NCI-H1048 (cell line): ENCODE data around the gene FASTKD3.
"Not testable (repeated sequence)": the region's sequence is repeated elsewhere in the genome, so short reads cannot be mapped to it uniquely, and the experiment has no call there.

Source experiments
- DNase-seq: peaks from one replicate; lab custom pipeline; 2025; lab: John Stamatoyannopoulos, UW

The FASTKD3 gene, protein sequence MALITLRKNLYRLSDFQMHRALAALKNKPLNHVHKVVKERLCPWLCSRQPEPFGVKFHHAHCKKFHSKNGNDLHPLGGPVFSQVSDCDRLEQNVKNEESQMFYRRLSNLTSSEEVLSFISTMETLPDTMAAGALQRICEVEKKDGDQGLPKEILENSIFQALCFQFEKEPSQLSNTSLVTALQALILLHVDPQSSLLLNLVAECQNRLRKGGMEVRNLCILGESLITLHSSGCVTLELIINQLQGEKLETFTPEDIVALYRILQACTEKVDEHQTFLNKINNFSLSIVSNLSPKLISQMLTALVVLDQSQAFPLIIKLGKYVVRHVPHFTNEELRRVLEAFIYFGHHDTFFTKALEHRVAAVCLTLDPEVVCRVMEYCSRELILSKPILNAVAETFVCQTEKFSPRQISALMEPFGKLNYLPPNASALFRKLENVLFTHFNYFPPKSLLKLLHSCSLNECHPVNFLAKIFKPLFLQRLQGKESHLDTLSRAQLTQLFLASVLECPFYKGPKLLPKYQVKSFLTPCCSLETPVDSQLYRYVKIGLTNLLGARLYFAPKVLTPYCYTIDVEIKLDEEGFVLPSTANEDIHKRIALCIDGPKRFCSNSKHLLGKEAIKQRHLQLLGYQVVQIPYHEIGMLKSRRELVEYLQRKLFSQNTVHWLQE

DNA sequence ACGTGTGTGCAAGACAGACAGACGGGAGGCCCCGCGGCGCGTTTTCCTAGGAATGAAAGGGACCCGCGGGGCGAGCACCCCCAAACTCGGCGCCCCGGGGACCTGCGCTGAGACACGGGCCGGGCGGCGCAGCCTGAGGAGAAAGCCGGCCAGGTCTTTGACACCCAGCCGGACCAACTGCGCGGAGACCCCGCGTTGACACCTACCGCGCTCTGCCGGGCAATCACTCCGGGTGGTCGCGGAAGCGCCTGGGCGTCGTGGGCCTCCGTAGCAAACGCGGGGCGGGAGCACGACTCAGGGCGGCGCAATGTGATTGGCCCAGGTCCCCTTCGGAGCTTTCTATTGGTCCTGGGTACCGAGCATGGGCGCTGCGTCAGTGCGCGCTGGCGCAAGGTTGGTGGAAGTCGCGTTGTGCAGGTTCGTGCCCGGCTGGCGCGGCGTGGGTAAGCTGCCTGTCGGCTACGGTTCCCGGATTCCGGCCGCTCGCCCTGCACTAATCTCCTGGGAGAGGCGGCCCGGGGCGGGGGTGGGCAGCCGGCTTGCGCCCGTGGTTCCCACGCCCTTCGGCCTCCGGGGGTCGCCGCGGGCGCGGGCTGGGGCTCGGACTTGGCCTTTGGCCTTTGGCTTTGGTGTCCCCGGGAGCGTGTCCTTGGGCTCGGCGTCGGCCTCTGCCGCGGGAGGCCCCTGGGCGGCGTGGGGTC lies at the start of gene FASTKD3, which contains the start of gene MTRR:
FASTKD3 (minus strand) TSS at position 259 of the 701 bp plus-strand sequence. CDS start 948 bp downstream, outside the sequence.
MTRR (plus strand) TSS at position 376 of the 701 bp plus-strand sequence. CDS start 1,647 bp downstream, outside the sequence.
- DNase-seq, result peak; percentile 78

DNA sequence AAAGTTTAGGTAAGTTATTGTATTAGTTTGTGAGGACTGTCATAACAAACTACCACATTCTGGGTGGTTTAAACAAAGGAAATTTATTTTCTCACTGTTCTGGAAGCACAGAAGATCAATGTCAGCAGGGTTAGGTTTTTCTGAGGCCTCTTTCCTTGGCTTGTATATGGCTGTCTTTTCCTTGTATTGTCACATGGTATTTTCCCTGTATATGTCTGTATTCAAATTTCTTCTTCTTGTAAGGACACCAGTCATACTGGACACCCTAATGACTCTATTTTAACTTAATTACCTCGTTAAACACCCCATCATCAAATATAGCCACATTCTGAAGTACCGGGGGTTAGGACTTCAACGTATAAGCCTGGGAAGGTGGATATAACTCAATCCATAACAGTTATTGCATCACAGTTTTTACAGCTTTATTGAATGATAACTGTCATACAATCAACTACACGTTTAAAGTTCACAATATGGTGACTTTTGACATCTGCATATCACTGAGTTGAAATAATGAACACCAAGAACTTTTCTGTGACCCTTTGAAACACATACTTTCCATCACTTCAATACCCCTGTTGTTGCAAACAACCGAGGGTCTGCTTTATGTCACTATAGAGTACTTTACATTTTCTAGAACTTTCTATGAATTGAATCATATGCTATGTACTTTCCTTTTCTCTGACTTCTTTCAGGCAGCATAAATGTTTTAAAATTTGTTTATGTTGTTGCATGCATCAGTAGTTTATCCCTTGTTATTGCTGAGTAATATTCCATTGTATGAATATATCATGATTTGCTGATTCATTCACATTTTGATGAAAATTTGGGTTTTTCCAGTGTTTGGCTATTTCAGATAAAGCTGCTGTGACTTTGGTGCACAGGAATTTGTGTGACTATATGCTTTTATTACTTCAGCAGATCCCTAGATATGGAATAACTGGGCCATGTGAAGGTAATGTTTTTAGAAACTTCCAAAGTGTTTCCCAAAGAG lies 48.6 kb upstream of the FASTKD3 start:
- DNase-seq, result no peak

DNA sequence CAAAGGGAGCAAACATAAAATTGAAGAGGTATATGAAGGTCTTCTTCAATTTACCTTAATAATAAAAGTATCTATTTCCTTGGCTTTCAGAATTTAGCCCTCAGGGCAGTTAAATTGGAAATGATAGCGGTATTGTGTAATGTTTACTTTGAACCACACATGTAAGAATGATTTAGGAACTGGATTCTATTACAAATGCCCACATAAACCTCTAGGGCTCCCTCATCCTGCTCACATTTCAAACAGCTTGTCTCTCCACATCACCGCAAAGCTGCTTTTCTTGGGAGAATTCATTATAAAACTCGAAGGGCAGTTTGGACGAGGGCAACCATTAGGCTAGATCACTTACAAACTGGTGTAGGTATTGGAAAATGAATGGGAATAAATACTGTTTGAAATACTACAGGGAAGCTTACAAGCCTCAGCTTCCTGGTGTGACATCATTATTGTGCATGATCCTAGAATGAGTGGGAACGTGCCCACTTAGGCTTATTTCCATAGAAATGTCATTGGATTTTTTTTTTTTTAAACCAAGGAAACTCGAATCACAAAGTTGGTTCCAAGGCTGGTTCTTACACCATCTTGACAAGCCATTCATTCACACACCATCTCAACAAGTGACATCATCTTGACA lies 47.5 kb upstream of the FASTKD3 start:
- no peak for DNase-seq

DNA sequence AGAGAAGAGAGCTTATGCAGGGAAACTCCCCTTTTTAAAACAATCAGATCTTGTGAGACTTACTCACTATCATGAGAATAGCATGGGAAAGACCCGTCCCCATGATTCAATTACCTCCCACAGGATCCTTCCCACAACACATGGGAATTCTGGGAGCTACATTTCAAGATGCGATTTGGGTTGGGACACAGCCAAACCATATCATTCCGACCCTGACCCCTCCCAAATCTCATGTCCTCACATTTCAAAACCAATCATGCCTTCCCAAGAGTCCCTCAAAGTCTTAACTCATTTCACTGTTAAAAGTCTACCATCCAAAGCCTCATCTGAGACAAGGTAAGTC lies 42.6 kb upstream of the FASTKD3 start:
- not testable (repeated sequence) for DNase-seq

DNA sequence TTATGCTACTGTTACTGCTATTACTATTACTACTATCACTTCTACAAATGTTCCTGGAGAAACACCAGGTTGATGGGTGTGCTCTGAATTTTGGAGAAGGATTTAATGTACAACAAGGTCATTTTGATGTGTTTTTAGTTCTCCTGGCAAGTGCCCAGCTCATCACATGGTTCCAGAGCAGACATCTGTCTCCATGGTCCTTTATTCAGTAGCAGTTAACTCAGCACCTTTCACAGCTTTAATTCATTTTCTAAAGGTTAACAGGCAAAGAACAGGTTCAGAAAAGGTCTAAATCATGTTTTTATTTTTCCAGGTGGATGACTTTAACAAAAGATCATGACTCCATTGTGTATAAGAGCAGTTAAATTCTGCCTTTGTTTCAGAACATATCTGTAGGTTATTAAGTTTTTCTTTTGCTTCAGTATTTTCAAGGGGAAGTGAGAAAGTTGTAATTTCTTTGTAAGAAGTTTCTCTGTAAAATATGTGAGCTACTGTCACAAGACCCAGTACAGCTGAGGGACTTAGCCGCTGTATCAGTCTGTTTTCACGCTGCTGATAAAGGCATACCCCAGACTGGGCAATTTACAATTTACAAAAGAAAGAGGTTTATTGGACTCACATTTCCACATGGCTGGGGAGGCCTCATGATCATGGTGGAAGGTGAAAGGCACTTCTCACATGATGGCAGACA lies 42.1 kb upstream of the FASTKD3 start:
- DNase-seq, result no peak

DNA sequence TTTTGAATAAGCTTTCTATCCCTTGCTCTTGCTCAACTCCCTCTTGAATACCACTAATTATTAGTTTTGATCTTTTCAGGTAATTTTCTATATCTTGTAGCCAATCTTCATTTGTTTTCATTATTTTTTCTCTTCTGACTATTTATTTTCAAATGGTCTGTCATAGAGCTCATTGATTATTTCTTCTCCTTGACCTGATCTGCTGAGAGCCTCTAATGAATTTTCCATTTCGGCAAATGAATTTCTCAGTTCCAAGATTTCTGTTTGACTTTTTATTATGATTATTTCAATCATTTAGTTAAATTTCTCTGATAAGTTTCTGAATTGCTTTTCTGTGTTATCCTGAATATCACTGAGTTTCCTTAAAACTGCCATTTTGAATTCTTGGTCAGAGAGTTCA lies 39.5 kb upstream of the FASTKD3 start:
- DNase-seq, result no peak

DNA sequence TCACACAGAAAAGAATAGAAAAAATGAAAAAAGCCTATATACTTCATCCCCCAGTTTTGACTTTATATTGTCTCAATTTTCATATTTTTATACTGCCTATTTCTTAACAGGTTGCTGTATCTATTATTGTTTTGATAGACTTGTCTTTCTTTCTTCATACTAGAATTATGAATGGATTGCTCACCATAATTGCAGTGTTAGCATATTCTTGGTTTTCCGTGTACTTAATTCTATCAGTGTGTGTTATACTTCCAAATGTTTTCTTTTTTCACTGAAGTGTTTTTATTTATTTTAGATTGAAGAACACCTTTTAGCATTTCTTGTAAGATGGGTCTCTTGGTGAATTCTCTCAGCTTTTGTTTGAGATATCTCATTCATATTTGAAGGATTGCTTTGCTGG lies 38.8 kb upstream of the FASTKD3 start:
- DNase-seq, result no peak

DNA sequence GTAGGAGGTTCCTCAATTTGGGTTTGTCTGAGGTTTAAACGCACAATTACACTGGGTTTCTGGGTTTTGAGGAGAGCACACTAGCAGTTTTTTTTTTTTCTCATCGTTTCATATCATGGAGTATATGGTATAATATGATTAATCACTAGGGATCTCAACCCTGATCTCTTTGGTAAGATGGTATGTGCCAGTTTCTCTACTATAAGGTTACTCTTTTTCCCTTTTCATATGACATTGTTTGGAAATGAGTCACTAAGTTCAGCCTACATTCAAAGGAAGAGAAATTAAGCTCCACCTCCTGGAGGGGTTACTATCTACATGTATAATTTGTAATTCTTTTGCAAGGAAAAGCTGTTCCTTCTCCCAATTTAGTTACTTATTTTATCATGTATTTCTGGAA lies 35.3 kb upstream of the FASTKD3 start:
- DNase-seq, result no peak

DNA sequence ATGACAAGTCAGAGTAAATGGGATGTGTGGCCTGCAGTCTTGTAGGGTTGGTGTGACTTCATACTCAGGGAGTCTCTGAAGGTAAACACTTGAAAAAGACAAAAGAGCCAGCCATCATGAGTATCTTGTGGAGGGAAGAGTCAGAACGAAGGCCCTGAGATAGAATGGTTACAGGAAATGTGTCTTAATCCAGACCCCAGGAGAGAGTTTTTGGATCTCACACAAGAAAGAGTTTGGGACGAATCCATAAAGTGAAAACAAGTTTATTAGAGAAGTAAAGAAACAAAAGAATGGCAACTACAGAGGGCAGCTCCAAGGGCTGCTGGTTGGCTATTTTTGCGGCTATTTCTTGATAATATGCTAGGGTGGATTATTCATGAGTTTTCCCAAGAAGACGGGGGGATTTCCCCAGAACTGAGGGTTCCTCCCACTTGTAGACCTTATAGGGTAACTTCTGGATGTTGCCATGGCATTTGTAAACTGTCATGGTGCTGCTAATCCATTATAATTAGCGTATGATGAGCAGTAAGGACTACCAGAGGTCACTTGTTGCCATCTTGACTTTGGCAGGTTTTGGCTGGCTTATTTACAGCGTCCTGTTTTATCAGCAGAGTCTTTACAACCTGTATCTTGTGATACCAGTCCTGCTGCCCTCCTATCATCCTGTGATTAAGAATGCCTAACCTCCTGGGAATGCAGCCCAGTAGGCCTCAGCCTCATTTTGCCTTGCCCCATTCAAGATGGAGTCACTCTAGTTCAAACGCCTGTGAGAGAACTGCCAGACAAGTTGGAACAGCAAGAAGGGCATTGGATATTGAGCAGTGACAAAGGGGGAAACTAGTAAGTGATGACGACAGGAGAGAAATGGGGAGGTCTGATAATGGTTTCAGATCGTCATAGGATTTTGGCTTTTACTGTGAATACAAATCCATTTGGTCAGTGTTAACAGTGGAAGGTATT lies 34.1 kb upstream of the FASTKD3 start:
- no peak for DNase-seq

DNA sequence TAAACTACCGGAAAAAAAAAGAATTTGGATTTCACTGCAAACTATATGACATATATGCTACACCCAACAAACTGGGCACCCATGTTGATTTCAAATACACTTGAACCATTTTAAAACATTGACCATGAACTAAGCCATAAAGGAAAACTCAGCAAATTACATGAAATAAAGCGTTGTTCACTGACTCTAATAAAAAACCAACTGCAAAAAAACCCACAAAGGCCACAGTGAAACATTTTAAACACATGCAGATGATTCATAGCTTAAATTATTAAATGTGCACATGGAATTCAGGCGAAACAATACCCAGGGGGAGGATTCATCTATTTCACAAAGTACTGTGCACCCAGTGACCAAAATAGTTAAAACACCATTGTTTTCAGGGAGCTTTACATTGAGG lies 33.4 kb upstream of the FASTKD3 start:
- no peak for DNase-seq

DNA sequence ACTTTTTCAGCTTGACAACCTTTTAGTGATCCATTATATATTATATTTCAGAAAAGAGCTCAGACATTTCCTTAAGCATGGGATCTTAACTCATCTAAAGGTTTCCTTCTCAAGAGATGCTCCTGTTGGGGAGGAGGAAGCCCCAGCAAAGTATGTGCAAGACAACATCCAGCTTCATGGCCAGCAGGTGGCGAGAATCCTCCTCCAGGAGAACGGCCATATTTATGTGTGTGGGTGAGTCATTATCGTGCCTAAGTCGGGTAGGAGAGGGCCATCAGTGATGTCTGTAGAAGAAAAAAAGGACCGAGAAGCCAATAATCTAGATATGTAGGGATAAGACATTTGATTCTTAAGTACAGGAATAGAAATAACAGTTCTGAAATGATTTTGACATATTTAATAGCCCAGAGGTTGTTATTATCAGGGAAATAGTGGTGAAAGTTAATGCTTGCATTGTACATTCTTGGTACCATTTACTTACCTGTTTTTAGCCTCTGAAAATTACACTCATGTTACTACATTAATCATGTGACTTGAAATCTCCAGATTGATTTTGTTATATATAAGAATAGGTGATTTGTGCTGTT lies 28.3 kb upstream of the FASTKD3 start:
- no peak for DNase-seq

DNA sequence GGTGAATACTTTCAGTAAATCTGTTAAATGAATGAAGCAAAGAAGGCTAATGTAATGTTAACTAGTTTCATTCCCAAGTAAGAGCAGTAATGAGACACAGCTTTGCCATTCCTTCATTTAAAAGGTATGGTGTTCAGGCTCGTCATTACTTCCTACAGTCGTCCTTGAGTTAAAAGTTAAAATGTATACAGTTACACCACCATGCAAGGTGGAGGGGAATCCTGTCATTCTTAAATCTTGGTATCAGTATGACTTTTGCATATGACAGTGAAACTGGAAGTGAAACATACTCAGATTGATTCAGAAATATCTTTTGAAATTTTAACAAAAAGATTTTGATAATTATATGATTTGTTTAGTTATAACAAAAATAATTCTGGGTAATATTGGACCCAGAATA lies 26.0 kb upstream of the FASTKD3 start:
- no peak for DNase-seq

DNA sequence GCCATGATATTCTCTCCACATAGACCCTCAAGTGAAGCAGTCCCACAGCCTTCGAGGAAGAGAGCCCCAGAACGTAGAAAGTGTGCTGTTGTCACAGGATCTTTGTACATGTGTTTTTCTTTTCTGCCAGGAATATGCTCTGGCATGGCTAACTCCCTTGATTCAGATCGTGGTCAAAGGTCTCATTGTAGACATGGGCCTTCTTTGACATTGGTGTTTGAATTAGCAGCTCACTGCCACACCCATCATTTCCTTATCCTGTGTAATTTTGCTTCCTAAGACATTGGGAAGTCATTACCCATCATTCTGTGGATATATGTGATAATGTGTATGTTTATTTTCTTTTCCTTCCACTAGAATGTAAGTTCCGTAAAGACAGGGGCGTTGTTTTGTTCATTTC lies 25.6 kb upstream of the FASTKD3 start:
- no peak for DNase-seq

DNA sequence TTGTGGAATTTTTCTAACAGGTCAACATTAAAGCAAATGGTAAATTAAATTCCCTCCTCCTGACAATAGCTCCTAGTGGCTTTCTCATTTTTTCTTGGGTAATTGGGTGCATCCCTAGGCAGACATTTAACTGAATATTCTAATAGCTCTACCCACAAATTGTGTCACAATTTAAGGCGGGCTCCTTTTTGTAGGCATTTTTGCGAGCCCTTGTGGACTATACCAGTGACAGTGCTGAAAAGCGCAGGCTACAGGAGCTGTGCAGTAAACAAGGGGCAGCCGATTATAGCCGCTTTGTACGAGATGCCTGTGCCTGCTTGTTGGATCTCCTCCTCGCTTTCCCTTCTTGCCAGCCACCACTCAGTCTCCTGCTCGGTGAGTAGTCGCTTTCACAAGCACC lies 20.1 kb upstream of the FASTKD3 start:
- no peak for DNase-seq

DNA sequence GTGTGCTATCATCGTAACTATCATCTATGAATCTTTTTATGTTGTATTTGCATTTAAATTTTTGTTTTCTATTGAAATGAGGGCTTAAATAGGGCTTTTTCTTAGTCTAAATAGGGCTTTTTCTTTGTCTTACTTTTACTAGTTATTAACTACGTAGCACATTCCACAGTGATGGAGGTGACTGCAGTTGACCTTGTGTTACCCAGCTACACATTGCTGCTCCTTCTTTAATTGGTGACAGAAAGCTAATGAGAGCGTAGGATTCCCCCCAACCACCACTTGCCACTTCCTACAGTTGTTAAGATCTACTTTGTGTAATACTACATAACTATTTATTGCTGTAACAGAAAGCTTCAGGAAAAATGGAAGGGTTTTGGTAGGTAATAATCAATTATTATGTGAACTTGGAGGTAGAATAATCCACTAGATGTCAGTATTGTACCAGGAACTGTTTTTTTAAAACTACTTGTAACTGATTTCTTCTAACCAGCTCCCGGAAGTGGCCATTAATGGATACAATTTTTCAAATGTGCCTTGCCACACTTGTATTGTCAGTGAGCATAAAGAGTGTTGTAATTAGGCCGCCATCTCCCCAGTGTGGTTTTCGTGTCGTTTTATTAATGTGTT lies 18.1 kb upstream of the FASTKD3 start:
- DNase-seq, result no peak

DNA sequence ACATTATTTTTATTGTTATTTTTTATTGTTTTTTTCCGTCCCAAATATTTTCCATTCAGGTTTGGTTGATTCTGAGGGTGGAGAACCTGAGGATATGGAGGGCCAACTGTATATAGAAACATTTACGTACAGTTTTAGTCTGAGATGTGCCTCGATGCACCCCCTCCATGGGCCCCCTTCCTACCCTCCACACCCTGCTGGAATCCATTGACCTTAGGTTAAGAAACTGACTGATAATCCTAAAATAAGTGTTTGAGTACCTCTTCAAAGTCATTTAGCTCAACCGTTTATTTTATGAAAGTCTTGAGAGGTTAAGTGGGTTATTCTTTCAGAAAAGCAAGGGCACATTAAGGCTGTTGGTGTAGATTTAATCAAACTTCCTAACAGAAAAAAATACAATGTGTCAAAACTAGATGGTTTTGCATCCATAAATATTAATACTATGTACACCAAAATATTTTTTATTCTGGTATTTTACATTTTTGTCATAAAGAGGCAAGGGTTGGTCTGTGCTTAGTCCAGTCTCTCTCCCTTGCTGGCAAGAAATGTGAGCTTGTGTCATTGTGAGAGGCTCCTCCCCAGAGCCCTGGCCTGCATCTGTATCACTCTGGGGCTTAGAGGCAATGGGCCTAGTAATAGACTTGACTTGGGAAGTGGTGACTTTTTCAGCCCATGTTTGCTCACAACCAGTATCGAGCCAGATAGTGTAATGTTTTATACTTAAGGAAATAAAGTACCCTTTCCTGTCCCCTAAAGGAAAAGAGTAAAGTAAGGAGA lies 15.8 kb upstream of the FASTKD3 start:
- DNase-seq, result no peak

DNA sequence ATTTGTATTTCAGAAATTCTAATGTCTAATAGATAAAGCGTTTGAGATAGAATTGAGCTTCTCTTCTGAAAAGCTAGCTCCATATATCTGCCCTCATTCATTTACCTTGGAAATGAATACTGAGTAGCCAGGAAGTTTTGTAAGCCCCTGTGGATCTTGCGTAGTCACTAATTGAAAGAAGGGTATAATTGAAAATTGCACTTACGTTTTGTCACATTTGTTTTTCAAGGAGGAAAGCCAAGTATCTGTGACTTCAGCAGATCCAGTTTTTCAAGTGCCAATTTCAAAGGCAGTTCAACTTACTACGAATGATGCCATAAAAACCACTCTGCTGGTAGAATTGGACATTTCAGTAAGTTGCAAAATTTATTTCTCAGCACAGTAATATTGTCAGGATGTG lies 14.1 kb upstream of the FASTKD3 start:
- DNase-seq, result no peak

DNA sequence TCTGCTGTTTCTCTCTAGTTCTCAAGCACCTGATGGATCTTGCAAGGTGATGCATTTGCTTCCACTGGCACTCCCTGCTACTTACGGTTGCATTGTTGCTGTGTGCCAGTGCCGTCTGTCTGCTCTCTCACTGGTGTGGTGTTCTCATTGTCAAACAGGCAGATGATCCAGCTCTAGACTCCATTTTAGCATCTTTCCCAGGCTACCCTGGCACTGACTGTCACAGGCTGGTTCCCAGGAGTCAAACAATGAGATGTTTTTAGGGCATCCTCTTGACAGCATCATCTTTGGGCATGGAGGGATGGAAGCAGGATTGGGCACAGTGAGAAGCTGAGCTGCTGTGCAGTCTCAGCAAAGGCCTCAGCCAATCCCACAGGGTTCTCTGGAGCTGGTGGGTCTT lies 13.0 kb upstream of the FASTKD3 start:
- DNase-seq, result no peak
